ENCODE measurements around the gene PKNOX2. TPM values are rescaled to one million over a fixed set of nuclear protein-coding genes. Genes with fewer than 3 reads are reported as not detected.

Gene PKNOX2
- total RNA-seq, 1 donor from 2014 or later: 8.7 TPM

DNA sequence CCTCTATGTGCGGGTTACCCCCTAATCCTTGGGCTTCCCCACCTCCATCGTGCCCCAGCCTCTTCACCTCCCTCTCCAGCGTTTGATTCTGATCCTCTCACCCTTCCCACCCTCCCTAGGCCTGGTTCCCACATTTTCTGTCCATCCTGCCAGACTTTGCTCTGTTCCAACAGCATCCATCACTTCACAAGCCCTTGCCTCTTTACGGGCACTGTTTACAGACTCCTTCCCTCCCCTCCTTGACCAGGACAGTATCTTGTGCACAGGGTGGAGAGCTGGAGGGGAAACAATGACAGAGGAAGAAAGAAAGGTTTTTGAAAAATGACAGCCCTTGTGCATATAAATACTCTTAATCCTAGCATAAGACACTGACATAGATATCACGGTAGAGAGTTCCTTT lies 301.1 kb downstream of the PKNOX2 start:
- peaks cover 12% of the 10 kb centered on the region for H3K4me1 Mint-ChIP-seq (ENCODE audit: low read depth, unreplicated experiment)
- H3K36me3 Mint-ChIP-seq (ENCODE audit: unreplicated experiment): no peaks in the 10 kb centered on the region
- H3K27ac Mint-ChIP-seq (ENCODE audit: unreplicated experiment): peak overlapping the region; percentile 1
- H3K4me3 Mint-ChIP-seq (ENCODE audit: unreplicated experiment): peak overlapping the region; percentile 12
- peaks cover 3% of the 10 kb centered on the region for H3K9me3 Mint-ChIP-seq (ENCODE audit: unreplicated experiment)
- H3K27me3 Mint-ChIP-seq (ENCODE audit: unreplicated experiment): no peaks in the 10 kb centered on the region
- no peak for DNase-seq
- TF ChIP-seq, protein P1, sequence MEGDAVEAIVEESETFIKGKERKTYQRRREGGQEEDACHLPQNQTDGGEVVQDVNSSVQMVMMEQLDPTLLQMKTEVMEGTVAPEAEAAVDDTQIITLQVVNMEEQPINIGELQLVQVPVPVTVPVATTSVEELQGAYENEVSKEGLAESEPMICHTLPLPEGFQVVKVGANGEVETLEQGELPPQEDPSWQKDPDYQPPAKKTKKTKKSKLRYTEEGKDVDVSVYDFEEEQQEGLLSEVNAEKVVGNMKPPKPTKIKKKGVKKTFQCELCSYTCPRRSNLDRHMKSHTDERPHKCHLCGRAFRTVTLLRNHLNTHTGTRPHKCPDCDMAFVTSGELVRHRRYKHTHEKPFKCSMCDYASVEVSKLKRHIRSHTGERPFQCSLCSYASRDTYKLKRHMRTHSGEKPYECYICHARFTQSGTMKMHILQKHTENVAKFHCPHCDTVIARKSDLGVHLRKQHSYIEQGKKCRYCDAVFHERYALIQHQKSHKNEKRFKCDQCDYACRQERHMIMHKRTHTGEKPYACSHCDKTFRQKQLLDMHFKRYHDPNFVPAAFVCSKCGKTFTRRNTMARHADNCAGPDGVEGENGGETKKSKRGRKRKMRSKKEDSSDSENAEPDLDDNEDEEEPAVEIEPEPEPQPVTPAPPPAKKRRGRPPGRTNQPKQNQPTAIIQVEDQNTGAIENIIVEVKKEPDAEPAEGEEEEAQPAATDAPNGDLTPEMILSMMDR (IDR thresholded peaks at IDR 0.05; ENCODE audit: partially characterized antibody, unreplicated experiment): no peak

DNA sequence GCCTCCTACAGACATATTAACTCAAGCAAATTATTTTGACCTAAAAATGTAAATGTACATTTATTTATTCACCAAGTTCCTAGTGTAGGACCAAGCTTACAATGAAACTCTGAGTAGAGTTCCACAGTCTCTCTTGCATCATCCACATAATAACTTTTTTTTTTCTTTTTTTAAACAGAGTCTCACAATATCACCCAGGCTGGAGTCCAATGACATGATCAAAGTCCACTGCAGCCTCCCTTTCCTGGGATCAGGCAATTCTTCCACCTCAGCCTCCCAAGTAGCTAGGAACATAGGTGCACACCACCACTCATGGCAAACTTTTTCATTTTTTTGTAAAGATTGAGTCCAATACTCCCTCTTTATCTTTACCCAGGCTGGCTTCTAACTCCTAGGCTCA lies 303.5 kb downstream of the PKNOX2 start:
- Mint-ChIP-seq H3K27ac (ENCODE audit: unreplicated experiment) (no peak overlapping the region), H3K4me3 (ENCODE audit: unreplicated experiment) (no peak overlapping the region), H3K4me1 (ENCODE audit: low read depth, unreplicated experiment) (peaks cover 12% of the 10 kb centered on the region), H3K36me3 (ENCODE audit: unreplicated experiment) (no peaks in the 10 kb centered on the region), H3K27me3 (ENCODE audit: unreplicated experiment) (no peaks in the 10 kb centered on the region), H3K9me3 (ENCODE audit: unreplicated experiment) (peaks cover 3% of the 10 kb centered on the region)
- TF ChIP-seq, protein P1 (IDR thresholded peaks at IDR 0.05; ENCODE audit: partially characterized antibody, unreplicated experiment): no peak
- DNase-seq: no peak

DNA sequence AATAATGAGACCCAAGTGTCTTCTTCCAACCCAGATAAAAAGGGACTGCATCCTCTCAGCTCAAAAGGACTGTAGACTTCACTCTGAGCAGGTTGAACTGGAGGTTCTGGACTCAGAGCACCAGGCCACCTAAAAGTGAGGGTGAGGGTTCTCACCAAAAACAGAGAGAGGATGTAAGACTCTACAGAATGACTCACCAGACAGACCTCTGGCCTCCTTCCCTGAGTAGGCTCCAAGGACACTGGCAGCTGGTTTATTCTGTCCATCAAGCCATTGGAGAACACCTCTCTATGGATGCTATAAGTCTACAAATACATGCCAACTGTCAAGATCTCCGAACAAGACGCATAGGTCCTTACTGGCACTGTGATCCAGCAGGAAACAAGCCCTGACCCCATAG lies 304.3 kb downstream of the PKNOX2 start:
- H3K27ac Mint-ChIP-seq (ENCODE audit: unreplicated experiment): no peak overlapping the region
- DNase-seq: no peak
- no peaks in the 10 kb centered on the region for H3K36me3 Mint-ChIP-seq (ENCODE audit: unreplicated experiment)
- peaks cover 3% of the 10 kb centered on the region for H3K9me3 Mint-ChIP-seq (ENCODE audit: unreplicated experiment)
- H3K27me3 Mint-ChIP-seq (ENCODE audit: unreplicated experiment): no peaks in the 10 kb centered on the region
- TF ChIP-seq, protein P1 (IDR thresholded peaks at IDR 0.05; ENCODE audit: partially characterized antibody, unreplicated experiment): no peak
- H3K4me3 Mint-ChIP-seq (ENCODE audit: unreplicated experiment): no peak overlapping the region
- H3K4me1 Mint-ChIP-seq (ENCODE audit: low read depth, unreplicated experiment): peaks cover 12% of the 10 kb centered on the region

DNA sequence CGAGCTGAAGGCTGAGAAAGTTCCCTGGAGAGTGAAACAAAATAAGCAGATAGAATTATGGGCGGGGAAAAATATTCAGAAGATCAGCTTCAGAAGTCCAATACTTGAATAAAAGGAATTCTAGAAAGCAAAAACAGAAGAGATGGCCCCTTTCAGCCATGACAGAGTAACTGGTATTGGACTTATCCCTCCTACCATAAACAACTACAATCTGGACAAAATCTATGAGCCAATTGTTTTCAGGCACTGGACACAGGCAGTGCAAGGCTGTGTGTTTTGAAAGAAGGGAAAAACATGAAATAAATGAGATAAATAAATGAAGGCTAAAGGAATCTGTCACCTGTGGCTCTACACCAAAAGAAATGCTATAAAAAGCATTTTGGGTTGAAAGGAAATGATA lies 305.8 kb downstream of the PKNOX2 start:
- Mint-ChIP-seq H3K27me3 (ENCODE audit: unreplicated experiment) (no peaks in the 10 kb centered on the region), H3K4me3 (ENCODE audit: unreplicated experiment) (no peak overlapping the region), H3K4me1 (ENCODE audit: low read depth, unreplicated experiment) (peaks cover 2% of the 10 kb centered on the region), H3K9me3 (ENCODE audit: unreplicated experiment) (no peaks in the 10 kb centered on the region), H3K36me3 (ENCODE audit: unreplicated experiment) (no peaks in the 10 kb centered on the region), H3K27ac (ENCODE audit: unreplicated experiment) (no peak overlapping the region)
- no peak for DNase-seq
- TF ChIP-seq, protein P1 (IDR thresholded peaks at IDR 0.05; ENCODE audit: partially characterized antibody, unreplicated experiment): no peak

DNA sequence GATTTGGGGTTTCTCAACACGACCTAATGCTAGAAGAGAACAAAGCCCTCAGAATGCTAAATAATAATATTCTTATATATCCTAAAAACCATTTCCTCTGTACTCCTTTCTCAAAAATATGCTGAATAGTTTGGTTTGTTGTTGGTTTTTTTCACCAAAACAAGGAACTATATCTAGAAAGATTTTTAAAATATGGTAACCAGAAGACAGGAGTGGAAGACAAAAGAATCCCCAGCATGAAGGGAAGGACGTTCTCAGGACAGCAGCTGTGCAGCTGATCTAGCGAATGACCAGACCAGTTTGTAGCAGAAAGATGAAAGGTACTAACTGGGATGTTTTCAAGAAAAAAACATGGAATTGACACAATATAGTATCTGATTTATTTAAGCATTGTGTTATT lies 312.2 kb downstream of the PKNOX2 start:
- no peaks in the 10 kb centered on the region for H3K36me3 Mint-ChIP-seq (ENCODE audit: unreplicated experiment)
- H3K4me1 Mint-ChIP-seq (ENCODE audit: low read depth, unreplicated experiment): peaks cover 5% of the 10 kb centered on the region
- peaks cover 2% of the 10 kb centered on the region for H3K27me3 Mint-ChIP-seq (ENCODE audit: unreplicated experiment)
- no peaks in the 10 kb centered on the region for H3K9me3 Mint-ChIP-seq (ENCODE audit: unreplicated experiment)
- TF ChIP-seq, protein P1 (IDR thresholded peaks at IDR 0.05; ENCODE audit: partially characterized antibody, unreplicated experiment): no peak
- no peak overlapping the region for H3K27ac Mint-ChIP-seq (ENCODE audit: unreplicated experiment)
- no peak for DNase-seq
- no peak overlapping the region for H3K4me3 Mint-ChIP-seq (ENCODE audit: unreplicated experiment)

Data from glutamatergic neuron (in vitro differentiated cells).